GM18870 (cell line): ENCODE results near the gene SLC4A3.
A peak's percentile ranks its signal among the peaks of the same experiment; 100 is the strongest.

Source experiments
- ATAC-seq: cut with Tn5 transposase; IDR thresholded peaks from one replicate; pipeline ENCODE4 v1.9.1; 2021; ENCODE audit warnings: moderate library complexity; ENCODE audit not compliant: unreplicated experiment

SLC4A3 gene

DNA sequence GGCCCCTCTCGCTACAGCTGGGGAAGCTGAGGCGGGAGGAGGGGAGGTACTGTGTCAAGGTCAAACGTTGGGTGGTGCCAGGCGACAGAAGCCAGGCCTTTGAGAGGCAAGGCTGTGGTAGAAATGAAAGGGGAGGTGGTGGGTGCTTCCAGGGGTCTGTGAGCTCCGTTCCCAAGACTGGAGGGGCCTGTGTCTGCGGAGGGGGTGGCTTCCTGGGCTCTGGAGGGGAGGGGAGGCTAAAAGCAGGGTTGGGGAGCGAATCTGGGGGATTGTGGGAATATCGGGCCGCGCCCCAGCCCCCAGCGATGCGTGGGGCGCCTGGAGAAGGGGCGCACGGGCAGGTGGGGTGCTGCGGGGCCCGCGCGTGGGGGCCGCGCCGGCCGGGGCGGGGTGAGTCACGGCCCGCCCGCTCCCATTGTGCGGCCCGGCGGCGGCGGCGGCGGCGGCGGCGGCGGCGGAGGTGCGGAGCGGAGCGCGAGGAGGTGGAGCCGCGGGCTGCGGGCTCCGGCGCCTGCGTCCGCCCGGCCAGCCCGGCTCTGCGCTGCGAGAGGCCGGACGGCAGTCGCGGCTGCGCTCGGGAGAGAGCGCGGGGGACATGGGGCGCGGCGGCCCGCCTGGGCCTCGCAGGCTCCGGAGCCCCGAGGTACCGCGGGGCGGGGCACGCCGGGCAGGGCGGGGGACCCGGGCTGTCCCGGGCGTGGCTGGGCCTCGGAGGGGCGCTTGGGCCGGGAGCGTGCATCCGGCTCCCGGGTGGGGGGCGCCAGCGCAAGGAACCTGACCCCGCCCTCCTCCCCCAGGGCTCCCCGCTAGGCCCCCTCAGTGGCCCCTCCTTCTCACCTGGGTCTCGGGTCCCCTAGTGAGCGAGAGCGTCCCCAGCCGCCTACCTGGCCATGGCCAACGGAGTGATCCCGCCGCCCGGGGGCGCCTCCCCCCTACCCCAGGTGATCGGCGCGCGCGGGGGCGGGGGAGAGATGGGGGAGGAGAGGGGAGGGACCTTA, at the start of gene SLC4A3:
SLC4A3 (plus strand) TSS at position 528 of the 998 bp plus-strand sequence; CDS start at position 891, 363 bp downstream.
- ATAC-seq, result no peak

DNA sequence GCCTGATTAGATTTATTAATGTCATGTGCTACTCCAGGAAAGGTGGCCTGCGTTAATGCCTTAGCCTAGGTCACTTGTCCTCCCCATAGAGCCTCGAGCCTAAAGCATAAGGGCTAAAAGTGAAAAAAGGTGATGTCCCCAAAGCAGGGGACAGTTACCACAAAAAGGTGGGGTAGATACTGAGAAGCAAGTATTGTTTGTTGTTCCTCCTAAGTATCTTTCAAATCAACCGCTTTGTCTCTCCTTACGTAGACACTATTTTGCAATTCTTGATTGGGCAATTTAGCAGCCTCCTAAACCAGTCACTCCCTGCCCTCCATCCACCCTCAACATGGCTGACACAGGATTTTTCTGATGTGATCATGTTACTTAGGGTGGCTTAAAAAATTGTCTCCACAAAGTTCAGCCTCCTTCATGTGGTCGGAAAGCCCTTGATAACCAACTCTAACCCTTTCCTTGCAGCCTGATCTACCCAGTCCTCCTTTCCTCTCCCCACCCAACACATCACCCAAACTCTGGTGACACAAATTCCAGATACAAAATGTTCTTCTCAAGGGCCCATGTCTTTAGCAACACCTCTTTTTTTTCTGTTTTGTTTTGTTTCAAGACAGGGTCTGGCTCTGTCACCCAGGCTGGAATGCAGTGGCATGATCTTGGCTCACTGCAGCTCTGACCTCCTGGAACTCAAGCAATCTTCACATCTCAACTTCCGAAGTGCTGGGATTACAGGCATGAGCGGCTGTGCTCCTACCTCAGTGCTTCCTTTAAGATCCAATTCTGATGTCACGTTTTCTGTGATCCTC, 48.4 kb upstream of the SLC4A3 start:
- no peak for ATAC-seq

DNA sequence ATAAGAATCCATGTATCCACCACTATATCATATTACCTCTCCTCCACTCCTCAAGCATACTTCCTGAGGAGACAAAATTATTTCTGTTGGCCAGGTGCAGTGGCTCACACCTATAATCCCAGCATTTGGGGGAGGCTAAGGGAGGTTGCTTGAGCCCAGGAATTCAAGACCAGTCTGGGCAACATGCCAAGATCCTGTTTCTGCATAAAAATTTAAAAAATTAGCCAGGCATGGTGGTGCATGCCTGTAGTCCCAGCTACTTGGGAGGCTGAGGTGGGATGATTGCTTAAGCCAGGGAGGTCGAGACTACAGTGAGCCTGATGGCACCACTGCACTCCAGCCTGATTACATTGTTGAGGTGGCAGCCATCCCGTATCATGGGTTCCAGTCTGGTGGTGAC, 46.1 kb upstream of the SLC4A3 start:
- no peak for ATAC-seq

DNA sequence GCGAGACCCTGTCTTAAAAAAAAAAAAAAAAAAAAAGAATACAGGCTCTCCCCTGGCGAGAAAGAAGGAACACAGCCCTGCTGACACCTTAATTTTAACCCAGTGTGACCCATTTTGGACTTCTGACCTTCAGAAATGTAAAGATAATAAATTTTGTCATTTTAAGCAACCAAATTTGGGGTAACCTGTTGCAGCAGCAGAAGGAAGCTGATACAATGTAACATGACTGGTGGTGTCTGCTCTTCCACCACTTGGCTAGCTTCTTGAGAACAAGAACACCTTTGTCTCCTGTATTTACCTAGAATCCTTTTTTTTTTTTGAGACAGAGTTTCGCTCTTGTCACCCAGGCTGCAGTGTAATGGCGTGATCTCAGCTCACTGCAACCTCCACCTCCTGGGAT, 36.3 kb upstream of the SLC4A3 start:
- ATAC-seq, result no peak

- ATAC-seq, result no peak
These were observed 34.7 kb upstream of the SLC4A3 start for GRCh38 chr2:219592736-219593135.

- ATAC-seq, result no peak
These were observed 34.3 kb upstream of the SLC4A3 start for GRCh38 chr2:219593154-219593553.

- ATAC-seq, result no peak
These were observed 32.2 kb upstream of the SLC4A3 start for GRCh38 chr2:219595256-219595655.

DNA sequence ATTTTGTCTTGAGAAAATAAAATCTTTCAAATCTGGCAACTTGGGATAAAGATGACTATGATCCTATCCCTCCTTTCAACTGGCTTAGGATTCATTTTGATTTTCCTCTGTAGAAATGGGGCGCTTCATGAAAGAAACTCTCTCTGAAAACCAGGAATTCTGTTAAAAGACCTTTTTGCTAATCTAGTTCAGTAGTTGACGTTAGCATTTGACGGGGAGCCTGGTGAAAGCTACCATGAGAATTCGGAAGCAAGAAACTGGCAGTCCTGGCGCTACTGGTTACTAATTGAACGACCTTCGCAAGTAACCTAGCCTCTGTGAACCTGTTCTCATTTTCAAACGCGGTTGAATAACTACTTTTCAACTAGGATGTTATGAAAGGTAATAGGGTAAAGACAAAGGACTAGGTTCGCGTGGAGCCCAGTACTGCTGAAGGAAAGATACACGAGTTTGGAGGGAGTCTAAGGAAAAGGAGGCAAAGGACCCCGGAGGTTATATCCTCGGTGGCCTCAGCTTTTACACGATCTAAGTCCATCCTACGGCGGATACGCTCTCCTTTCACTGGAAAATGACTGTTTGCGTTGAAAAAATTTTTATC, 30.4 kb upstream of the SLC4A3 start:
- peak; percentile 5 for ATAC-seq

- peak; percentile 79 for ATAC-seq
These were observed 29.7 kb upstream of the SLC4A3 start, which contains the start of gene STK11IP for GRCh38 chr2:219597552-219598307. TSS of gene STK11IP (plus strand) at chr2:219597857. CDS start at chr2:219598120, 263 bp downstream.

GRCh38 chr2:219598308-219599078, 28.9 kb upstream of the SLC4A3 start:
- ATAC-seq, result no peak

GRCh38 chr2:219603771-219604170, 23.7 kb upstream of the SLC4A3 start:
- no peak for ATAC-seq

DNA sequence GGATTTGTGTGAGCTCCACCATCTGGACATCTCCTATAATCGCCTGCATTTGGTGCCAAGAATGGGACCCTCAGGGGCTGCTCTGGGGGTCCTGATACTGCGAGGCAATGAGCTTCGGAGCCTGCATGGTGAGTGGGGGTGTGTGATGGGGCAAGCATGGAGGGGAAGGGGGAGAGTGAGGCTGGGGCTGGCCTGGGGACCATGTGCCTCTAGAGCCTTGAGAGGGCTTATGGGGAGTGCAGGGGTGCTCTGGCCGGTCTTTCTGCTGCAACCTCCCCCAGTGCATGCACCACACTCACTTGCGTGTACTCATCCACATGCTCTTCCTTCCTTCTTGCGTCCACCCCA, 21.8 kb upstream of the SLC4A3 start:
- ATAC-seq, result no peak

GRCh38 chr2:219607931-219608330, 19.5 kb upstream of the SLC4A3 start:
- ATAC-seq, result no peak

DNA sequence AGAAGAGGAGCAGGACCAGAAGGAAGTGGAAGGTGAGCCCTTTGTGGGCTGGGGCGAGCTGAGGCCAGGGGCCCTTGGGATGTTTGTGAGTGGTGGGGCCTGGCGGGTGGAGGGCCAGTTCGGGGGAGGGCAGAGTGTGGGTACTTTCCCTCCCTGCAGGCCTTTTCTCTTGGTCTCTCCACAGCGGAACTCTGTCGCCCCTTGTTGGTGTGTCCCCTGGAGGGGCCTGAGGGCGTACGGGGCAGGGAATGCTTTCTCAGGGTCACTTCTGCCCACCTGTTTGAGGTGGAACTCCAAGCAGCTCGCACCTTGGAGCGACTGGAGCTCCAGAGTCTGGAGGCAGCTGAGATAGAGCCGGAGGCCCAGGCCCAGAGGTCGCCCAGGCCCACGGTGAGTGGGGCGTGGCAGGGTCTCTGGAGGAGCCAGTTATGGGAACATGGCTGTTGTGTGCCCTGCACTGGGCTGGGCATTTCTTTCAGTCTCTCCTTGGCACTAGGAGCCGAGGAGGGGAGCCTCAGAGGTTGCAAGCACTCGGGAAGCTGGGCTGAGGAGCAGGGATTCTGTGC, 18.9 kb upstream of the SLC4A3 start:
- ATAC-seq, result no peak

DNA sequence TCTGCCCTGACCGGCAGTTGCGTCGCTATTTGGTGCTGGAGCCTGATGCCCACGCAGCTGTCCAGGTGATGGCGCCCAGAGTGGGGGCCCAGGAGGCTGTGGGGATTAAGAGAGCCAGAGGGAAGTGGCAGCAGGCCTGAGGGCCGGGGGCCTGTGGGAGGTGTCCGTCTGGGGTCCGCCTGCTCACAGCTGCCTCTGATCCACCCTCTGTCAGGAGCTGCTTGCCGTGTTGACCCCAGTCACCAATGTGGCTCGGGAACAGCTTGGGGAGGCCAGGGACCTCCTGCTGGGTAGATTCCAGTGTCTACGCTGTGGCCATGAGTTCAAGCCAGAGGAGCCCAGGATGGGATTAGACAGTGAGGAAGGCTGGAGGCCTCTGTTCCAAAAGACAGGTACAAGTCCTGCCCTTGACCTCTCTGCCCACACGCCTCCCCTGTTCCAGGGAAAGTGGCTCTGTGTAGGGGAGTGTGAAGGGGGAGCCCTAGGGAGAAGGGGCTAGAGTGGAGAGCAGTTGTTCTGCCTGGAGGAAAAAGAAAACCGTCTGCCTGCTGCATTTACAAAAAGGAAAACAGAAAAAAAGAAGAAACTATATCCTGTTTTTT, 18.2 kb upstream of the SLC4A3 start:
- no peak for ATAC-seq

- ATAC-seq, result no peak
These were observed 16.1 kb upstream of the SLC4A3 start for GRCh38 chr2:219611306-219611705.

DNA sequence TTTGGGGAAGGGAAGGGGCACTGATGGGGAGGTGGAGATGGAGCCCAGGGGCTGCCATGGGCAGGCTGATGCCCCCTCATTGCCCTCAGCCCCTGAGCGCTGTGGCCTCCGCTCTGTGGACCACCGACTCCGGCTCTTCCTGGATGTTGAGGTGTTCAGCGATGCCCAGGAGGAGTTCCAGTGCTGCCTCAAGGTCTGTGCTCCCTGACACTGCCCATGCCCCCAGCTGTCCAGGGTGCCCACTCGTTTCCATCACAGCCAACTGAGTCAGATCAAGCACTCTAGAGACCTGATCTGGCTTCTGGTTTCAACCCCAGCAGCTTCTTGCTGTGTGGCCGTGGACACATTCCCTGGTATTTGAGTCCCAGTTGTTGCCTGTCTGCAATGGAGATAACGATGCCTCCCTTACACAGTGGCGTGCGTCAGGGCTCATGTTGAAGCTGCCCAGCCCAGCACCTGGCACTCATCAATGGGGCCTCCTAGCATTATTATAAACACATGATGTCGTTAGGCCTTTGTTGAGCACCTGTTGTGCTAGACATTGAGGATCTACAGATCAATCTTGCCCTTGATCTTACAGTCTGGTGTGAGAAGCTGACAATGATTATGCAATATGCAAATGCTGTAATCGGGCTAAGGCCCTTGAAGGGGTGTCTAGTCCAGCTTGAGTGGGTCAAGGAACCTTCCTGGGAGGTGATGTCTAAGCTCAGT, 15.4 kb upstream of the SLC4A3 start:
- ATAC-seq, result no peak

DNA sequence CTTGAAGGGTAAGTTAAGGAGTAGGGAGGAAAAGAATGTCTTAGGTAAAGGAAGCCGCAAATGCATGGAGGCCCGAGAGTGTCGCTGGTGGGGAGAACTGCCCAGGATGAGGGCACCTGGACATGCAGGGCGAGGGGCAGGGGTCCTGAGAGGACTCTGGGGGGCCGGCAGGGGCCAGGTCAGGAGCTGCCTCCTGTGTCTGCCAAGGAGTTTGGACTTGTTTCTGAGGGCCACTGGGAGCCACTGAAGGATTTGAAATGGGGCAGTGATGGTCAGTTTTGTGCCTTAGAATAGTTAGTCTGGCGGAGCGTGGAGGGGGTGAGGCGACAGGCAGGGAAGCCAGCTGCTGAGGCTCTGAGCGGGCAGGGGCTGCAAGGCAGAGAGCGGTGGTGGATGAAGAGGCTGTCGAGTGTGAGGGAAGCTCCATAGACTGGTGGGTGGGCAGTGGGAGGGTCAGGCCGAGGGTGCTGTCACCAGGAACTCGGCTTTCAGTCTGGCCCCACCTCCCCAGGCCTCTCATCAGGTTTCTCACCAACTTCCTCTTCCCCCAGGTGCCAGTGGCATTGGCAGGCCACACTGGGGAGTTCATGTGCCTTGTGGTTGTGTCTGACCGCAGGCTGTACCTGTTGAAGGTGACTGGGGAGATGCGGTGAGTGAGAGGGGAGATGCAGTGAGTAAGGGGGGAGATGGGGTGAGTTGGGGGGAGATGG, 14.7 kb upstream of the SLC4A3 start:
- ATAC-seq, result no peak
